NK-92 (cell line): Measurements from ENCODE around the gene VKORC1L1.
"Not testable (repeated sequence)": the region's sequence is repeated elsewhere in the genome, so short reads cannot be mapped to it uniquely, and the experiment has no call there.

Source experiments
- DNase-seq: peaks from one replicate; lab custom pipeline; 2025; ENCODE audit not compliant: unreplicated experiment; lab: John Stamatoyannopoulos, UW

Gene VKORC1L1

DNA sequence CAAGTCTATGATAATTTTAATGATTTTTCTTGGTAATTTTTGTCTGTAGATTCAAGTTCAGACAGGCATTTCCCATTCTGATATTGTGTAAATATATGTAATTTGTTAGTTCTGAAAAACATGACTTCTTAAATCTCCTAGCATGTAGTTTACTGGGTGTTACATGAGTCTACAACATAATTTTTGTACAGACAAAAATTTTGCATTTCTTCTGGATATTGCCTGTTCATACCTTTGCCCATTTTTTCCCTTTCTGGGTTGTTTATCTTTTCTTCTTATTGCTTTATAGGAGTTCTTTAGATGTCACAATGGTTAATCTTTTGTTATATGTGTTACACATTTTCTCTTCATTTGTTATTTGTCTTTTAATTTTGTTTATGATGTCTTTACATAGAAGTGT is 12.1 kb downstream of the VKORC1L1 start:
- DNase-seq = not testable (repeated sequence)

DNA sequence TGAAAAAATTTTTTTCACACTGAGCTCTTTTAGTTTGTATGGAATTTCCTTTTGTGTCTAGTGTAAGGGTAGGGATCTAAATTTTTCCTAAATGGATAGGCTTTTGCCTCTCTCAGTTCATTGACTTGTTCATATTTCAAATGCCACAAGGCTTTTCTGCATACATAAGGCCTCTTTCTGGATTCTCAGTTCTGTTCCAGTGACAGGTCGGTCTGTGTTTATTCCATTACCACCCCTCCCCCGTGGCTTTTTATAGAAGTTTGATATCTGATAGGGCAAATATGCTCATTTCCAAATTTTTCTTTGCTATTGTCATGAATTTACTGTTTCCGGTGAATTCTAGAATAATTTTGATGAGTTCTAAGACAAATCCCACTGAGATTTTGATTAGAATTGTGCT is 12.7 kb downstream of the VKORC1L1 start:
- DNase-seq = not testable (repeated sequence)

DNA sequence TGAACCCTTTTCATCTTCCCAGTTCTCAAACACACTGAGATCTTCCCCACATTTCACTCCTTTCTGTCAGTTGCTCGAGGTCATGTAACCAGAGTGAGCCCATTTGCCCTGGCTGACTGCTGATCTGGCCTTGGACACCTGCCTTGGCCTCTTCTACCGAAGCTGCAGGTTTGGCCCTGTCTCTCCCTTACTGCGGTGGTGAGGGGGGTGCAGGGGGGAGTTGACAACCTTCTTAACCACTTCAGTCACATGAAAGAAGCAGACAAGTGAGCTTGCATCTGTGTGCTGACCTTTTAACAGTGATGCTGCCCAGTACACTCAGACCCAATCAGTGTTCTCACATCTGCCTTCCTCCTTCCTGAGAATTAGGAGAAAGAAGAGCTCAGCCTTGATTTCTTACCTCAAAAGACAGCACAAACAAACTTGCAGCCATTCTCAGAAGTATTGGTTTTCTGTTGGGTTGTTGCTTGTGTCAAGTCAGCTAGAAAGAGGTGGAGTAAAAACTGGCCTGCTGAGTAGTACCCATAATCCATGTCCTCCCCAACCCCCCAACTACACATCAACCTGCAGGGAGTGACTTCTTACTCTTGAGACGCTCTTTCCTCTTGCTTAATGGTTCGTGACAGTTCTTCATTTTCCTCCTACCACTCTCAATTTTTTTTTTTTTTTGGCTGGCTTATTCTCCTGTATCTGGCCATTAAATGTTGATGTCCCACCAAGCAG is 15.7 kb downstream of the VKORC1L1 start:
- DNase-seq = not testable (repeated sequence)

DNA sequence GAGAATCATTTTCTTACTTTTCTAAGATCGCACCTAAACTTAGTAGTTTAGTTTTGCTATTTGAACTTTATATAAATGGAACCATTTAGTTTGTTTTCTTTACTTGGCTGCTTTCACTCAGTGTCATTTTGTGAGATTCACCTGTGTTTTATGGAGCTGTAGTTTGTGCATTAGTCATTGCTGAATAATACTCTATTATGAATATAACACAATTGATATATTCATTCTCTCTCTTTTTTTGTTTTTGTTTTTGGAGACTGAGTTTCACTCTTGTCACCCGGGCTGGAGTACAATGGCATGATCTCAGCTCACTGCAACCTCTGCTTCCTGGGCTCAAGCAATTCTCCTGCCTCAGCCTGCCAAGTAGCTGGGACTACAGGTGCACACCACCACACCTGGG is 16.8 kb downstream of the VKORC1L1 start:
- not testable (repeated sequence) for DNase-seq

DNA sequence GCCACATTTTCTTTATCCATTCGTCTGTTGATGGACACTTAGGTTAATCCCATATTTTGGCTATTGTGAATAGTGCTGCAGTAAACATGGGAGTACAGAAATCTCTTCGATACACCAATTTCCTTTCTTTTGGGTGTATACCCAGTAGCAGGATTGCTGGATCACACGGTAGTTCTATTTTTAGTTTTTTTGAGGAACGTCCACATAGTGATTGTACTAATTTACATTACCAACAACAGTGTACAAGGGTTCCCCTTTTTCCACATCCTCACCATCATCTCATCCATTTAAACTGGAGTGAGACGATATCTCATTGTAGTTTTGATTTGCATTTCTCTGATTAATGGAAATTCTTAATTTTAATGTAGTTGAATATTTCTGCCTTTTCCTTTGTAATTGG is 19.3 kb downstream of the VKORC1L1 start:
- no peak for DNase-seq

DNA sequence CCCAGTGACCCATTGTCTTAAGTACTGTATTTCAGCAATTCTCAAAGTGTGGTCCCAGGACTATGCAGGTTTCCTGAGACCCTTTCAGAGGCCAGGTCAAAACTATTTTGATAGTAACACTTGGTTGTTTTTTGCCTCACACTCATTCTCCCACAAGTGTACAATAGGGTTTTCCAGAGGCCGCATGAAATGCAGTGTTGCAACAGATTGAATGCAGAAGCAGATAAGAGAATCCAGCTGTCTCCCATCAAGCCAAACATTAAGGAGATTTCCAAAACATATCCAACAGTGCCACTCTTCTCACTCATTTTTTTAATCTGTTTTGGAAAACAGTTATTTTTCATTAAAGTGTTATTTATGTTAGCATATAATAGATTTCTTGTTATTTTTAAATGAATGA is 20.0 kb downstream of the VKORC1L1 start:
- no peak for DNase-seq

DNA sequence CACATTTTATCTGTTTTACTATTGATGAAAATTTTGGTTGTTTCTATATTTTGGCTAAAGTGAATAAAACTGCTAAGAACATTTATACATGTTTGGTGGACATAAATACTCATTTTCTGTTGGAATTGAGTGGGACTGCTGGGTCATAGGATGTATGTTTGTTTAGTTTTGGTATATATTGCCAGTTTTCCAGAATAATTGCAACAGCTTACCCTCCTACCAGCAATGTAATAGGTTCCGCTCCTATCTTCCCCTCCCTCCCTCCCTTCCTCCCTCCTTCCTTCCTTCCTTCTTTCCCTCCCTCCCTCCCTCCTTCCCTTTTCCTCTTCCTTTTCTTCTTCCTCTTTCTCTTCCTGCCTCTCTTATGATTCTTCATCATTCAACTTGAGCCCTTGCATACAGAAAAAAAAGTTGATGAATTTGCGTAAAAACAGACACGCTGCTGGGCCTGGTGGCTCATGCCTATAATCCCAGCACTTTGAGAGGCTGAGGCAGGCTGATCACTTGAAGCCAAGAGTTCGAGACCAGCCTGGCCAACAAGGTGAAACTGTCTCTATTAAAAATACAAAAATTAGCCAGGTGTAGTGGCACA is 23.5 kb downstream of the VKORC1L1 start:
- no peak for DNase-seq

DNA sequence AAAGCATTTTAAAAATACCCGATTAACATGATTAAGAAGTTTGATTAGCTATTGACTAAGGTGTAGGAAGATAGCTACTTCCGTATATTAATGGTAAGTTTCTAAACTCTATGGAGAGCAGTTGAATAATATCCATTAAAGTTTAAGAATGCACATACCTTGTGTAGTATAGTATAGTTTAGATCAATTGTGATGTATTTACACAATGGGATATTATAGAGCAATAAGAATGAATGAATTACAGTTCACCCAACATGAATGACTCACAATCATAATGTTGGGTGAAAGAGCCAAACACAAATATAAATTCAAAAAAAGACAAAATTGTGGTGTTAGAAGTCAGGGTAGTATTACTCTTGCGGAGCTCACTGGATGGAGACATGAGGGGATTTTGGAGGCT is 24.4 kb downstream of the VKORC1L1 start:
- not testable (repeated sequence) for DNase-seq

DNA sequence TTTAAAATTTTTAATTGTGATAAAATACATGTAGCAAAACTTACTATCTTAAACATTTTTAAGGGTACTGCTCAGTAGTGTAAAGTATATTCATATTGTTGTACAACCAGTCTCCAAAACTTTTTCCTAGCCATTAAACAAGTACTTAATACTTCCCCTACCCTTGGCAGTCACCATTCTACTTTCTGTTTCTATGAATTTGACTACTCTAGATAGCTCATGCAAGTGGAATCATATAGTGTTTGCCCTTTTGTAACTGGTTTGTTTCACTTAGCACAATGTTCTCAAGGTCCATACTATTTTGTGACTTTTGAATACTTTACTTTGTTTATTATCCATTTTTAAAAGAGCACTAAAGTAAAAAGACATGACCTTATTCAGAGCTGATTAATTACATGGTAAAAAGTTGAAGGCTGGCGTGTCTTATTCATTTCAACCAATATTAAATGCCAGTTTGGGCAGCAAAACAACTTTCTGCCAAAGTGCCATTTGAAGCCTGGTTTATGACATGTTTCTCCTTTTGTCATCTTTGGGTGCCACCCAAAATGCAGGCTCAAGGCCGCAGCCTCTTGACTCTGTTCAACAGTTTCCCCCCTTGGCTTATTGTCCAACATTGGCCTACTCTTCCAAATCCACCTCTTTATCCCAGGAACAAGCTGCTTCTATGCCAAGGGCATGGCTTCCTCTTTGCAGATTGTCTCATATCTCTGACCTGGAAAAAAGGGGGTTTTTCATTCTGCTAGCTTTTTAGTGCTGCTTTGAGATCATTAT is 26.0 kb downstream of the VKORC1L1 start:
- not testable (repeated sequence) for DNase-seq

DNA sequence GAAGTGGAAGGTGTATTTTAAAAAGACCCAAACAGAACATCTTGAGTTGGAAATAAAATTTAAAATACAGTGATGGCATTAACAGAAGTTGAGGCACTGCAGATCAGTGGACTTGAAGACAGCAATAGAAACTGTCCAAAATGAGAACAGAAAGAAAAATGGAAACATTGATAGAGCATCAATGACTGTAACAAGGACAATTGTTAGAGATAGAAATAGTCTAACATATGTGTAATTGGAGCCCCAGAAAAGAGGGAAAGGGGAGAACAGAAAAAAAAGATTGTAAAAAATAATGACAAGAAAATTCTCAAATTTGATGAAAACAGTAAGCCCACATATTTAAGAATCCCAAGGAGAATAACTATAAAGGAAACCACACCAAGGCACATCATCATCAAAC is 29.4 kb downstream of the VKORC1L1 start:
- DNase-seq = no peak

DNA sequence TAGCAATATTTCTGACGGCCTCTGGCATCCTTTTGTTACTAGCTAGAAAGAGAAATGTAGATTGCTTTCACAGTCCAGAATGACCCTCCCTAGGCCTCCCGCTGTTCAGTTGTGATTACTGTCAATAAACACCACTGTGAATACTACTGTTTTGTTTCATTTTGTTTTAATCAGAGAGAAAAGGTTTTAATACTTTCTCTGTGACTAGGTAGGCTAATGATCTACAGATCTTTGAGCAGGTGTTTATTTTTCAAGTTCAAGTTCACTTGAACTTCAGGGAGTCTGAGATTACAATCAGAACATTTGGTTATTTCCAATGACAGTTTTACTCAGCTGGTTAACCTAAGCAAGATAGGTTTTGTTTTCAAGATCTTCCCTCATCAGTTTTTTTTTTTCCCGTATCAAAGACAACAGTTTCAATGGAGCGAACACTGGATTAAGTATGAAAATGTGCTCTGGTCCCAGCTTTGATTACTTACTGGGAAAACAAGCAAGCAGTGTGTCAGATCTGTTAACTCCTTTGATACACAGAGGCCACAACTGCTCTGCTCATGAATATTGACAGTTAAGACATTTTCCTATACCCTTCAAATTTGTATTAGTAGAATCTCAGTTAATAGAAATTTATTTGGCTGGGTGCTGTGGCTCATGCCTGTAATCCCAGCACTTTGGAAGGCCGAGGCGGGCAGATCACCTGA is 34.8 kb downstream of the VKORC1L1 start:
- DNase-seq = no peak

DNA sequence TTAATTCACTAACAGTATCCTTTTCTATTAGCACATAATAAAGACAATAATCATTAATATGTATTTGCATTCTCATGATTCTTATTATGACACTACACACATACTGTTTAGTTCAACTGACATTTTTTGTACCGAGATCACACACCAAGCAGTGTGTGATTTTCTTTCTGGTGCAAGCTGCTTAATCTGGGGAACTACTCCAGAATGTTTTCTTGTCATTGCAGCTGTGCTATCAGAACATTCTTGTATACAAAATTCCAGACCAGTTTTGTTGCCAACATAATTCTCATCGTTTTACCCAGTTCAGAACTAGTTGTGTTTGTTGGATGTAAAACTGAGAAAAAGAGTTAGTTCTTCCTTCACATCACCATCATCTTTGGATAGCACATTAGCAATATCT is 37.4 kb downstream of the VKORC1L1 start:
- no peak for DNase-seq

DNA sequence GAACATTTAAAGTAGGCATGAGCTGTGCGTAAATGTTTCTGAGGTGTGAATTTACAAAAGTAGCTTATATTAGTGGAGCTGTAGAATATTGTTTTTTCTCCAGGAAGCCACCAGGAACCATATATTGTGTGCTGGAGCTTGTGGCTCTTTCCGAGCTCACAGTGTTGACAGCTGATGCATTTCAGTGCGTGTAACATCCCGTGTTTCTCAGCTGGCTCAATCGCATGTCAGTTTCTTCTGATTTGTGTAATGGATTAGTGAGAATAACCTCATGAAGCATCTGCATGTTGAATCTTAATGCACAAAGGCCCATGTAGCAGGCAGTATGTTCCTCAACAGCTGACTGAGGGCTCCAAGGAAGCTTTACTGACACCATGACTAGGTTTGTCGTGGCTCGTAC is 39.4 kb downstream of the VKORC1L1 start:
- DNase-seq = no peak

DNA sequence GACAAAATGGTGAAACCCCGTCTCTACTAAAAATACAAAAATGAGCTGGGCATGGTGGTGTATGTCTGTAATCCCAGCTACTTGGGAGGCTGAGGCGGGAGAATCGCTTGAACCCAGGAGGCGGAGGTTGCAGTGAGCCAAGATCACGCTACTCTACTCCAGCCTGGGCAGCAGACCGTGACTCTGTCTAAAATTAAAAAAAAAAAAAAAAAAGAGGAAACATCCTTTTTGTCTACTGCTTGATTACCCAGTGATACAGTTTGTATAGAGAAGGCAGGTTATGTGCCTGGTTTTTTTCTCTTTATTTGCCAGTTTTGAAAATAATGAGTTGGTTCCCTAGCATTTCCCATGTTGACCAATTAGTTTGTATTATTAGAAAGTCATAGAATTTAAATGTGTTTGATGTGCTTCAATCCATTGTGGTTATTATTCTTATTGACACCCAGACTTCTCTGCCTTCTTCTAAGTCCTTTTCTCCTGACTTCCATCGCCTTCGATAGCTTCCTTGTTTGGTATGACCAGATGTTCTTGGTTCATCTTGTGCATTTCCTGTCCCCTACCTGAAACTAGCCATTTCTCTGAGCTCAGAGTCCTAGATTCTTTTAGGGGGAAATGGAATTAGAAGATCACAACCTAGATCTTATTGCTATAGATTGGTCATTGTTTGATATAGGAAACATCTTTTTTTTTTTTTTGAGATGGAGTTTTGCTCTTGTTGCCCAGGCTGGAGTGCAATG is 43.2 kb downstream of the VKORC1L1 start:
- no peak for DNase-seq

DNA sequence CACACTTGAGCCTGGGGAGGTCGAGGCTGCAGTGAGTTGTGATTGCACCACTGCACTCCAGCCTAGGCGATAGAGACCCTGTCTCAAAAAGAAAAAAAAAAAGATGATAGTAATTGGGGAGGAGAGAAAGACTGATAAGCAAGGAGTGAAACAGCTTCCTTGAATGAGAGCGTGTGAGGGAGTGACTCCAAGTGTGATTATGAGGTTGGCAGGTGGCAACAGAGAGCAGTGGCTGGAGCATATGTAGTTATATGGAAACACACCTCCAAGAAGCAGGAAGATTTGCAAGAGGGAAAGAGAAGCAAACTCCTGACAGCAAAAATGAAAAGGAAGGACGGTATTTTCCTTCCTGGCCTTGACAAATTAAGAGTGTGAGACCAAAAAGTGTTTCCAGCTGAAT is 50.4 kb downstream of the VKORC1L1 start:
- no peak for DNase-seq

DNA sequence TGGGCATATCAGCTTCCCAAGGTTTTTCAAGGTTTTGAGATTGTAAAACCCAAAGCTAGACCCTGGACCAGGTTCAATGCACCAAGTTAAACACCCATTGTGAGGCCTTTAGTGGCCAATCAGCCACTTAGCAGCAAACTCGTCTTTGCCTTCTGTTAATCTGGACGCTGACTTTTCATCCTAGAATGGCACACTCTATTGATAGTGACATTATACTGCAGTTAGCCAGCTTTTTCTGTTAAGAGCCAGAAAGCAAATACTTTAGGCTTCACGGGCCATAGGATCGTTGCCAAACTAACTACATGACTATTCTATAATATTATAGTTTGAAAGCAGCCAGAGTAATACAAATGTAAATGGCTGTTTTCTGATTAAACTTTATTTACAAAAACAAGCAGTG is 51.3 kb downstream of the VKORC1L1 start:
- no peak for DNase-seq

DNA sequence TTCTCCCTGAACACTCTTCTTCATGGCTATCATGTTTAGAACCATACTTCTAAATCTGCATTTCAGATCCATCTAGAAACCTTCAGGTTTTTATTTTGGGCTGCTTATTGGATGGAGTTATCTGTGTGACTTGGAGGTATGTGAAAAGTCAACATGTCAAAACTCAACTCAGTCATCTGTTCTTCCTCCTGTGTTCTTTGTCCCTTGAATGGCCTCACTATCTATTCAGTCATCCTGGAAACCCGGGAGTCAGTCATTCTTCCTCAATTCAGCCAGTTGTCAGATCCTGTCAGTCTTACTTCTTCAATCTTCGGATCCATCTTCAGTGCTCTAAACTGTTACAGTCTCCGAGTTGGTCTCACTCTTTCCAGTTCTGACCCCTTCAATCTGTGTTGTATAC is 52.2 kb downstream of the VKORC1L1 start:
- no peak for DNase-seq

DNA sequence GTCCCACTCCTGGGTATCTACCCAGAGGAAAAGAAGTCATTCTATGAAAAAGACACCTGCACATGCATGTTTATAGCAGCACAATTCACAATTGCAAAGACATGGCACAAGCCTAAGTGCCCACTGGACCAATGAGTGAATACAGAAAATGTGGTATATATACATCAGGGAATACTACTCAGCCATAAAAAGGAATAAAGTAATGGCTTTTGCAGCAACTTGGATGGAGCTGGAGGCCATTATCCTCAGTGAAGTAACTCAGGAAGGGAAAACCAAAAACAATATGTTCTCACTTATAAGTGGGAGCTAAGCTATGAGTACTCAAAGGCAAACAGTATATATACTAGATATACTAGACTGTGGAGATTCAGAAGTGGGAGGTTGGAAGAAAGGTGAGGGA is 53.7 kb downstream of the VKORC1L1 start:
- DNase-seq = no peak

DNA sequence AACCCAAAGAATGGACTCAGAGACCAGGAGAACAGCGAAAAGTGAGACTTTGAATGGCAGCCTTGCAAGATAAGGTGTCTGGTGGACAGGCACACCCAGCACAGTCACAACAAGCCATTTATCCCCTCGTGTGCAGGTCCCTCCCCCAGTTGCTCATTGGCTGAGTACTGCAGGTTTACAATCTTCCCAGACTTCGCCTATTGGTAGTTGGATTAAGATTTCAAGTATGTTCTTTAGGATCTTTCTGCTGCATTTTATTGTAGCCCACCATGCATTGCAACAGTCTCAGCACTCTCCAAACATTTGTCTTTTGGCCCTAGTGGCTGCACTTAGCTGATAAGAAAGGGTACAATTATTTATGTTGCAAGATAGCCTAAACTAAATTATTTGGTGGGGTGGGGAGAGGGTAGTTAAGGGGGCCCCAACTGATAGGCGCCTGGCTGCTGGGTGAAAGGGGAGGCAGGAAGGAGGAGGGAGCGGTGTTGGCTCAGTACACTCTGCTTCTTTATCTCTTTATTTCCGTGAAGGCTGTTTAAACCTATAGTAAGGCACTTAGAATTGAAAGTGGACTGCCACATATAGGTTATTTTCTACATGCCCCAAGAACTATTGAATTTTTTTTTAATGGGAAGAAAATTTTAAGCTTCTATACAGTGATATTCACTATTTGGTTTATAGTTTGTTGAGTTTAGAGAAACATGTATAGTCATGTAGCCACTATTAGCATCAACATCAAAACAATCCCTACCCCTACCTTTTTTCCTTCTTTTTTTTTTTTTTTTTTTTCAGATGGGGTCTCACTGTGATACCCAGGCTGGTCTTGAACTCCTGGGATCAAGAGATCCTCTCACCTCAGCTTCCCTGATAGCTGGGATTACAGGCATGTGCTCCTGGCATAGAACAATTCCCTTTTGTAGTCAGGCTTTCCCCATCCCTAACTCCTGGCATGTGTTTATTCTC is 54.9 kb downstream of the VKORC1L1 start:
- DNase-seq = no peak

DNA sequence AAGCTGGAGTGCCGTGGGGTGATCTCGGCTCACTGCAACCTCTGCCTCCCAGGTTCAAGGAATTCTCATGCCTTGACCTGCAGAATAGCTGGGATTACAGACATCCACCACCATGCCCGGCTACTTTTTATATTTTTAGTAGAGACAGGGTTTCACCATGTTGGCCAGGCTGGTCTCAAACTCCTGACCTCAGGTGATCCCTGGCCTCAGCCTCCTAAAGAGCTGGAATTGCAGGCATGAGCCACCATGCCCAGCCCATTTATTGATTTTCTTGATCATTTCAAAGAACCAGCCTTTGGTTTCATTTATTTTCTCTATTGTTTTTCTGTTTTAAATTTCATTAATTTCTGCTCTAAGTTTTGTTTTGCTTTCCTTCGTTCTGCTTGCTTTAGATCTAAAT is 58.8 kb downstream of the VKORC1L1 start:
- DNase-seq = no peak
